EL (cell line): ENCODE data around the gene SYF2.
A peak's percentile ranks its signal among the peaks of the same experiment; 100 is the strongest.

ENCODE experiments used
- DNase-seq: peaks from one replicate; pipeline ENCODE4 v3.0.0-alpha.2; 2016

Gene SYF2

DNA sequence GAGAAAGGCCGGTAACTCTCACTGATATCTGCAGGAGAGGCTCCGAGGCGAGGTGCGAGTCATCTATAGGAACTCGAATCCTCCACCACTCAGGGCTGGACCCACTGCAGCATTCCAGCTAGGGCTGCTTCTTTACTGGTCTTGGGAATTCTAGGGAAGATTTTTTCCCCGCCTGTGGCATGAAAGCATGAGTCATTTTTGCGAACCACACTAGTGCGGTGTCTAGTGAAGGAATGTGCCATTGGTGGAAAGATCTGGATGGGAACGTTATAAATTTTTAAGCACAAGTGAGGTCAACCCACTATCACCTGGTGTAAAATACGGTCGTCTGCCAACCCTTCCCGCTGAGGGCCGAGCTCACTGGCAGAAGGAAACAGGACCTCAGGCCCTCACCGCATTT, 49.7 kb downstream of the SYF2 start:
- DNase-seq: peak; percentile 93

- no peak for DNase-seq
These were observed 51.3 kb downstream of the SYF2 start for GRCh38 chr1:25180996-25181395.

DNA sequence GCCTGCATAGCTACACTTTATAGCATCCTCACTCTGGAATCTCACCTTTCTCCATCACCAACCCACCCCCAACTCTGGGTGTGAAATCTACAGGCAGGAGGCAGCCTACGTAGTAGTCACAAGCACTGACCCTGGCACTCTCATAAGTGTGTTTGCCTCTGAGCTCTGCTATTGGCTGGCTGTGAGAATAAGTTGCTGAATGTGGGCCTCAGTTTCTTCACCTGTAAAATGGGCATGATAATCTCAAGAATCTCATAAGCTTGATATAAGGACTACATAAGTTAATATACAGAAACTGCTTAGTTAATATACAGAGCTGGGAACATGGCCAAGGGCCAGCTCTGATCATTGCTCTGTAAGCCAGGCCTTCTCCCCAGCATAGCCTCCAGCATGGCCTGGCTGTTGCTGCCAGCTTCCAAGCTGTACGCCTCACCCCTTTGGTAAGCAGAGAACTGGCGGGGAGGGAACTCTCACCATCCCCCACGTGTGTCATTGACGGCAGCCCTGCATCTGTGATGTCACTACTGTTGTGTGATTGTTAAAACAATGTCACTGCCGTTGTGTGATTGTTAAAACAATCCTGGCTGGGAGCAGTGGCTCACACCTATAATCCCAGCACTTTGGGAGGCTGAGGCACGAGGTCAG, 53.3 kb downstream of the SYF2 start:
- DNase-seq: no peak

DNA sequence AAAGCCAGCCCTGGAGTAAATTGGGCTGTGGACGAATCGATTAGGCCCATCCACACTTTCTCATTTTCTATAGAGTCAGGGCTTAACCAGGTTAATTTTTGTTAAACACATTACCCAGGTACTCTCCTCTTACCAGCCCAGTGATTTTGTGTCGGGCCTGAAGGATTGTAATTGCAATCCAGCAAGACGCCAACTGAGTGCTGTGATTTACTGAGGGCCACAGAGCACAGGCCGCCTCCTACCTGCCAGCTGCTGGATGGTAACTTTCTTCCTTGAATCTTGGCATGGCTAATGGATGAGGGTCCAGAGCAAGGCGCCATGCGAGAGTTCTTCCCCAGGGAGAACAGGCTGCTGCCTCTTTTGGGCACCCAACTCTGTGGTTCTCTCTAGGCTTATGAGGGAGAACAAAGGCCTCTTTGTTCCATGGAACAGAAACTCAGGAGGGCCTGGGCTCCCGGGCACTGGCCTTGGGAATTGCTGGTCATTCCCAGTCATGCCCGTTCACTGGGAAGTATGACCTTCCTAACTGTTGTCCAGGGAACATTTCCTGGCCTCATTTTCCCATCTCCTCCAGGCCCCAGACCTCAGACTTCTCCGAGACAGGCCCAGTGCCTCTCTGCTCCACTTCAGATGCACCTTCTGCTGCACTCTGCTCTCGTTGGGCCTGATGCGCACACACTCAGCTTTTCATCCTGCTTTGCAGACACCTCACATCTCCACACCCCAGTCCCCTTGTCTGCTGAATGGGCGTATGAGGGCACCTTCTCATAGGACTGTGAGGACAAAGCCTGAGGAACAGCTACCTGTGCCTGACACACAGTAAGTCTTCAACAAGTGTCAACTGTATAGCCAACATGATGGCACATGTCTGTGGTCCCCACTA, 57.3 kb downstream of the SYF2 start:
- DNase-seq: no peak

- no peak for DNase-seq
These were observed 58.0 kb downstream of the SYF2 start for GRCh38 chr1:25174363-25174729.

DNA sequence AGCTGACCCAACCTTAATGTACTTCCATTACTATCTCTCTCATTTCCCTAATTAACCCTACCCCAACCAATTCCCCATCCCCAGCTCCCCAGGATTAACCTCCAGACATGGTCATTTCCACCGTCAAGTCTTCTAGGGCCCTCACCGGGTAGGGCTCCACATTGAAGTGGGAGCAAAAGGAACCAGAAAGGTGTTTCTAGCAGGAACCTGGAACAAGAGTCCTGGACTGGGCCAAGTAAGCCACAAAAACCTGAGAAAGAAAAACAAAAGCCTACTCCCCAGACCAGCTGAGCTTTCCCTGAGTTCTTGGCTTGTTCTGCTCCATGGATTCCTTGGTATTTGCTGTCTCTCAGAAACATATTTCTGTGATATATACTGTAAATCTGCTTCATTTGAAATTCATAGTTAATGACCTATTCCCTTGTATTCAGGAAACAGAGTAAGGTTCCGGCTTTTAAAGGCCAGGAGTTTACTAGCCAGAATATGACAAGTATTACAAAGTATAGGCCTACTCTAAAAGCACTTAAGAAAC, 58.4 kb downstream of the SYF2 start:
- DNase-seq: no peak
